Lower leg skin (tissue), 4 donors: ENCODE measurements around the gene HHIPL1. TPM values are rescaled to one million over a fixed set of nuclear protein-coding genes. Genes with fewer than 3 reads are reported as not detected.

ENCODE experiments used
- DNase-seq, 2 donors: peaks; one replicate each; pipeline ENCODE4 v3.0.0-alpha.2; 2019; ENCODE audit warnings: low spot score in 2 of 2
- H3K4me3 ChIP-seq: fragments of 200-600 bp; sonication (generic); 2 replicates; pipeline ENCODE4 v1.5.1; 2017; ENCODE audit warnings: mild to moderate bottlenecking, low read depth; ENCODE audit not compliant: poor library complexity, severe bottlenecking
- POLR2A ChIP-seq, 2 donors: fragments of 450-650 bp; IDR thresholded peaks; one replicate each; pipeline ENCODE4 v1.6.1; 2016 to 2017; ENCODE audit warnings: antibody characterized with exemption in 2 of 2, mild to moderate bottlenecking in 1 of 2, moderate library complexity in 1 of 2
- WGBS, 2 donors: methylation state at CpG; one replicate each; pipeline ENCODE4 v1.1.5; 2018; 5-methylcytosine and 5-hydroxymethylcytosine counted together
- intact Hi-C: fragments of 100-400 bp; cut with DNase I; formaldehyde crosslinking; loops from one replicate; pipeline ENCODE4 v1.15.0; 2023; ENCODE audit warnings: low total_unique reads
- total RNA-seq, 4 donors: library from RNA; depleted of rRNA; stranded (reverse); fragments of >200 nt; gene quantifications; one replicate each; pipeline ENCODE4 v1.1.0, GENCODE V29; 2016
- TF ChIP-seq, protein P1 (sequence below), 3 donors: fragments of 450-650 bp; IDR thresholded peaks; one replicate each; pipeline ENCODE4 v1.5.1; 2016; ENCODE audit warnings: antibody characterized with exemption in 3 of 3, mild to moderate bottlenecking in 3 of 3, moderate library complexity in 2 of 3

Gene HHIPL1
- total RNA-seq, 4 donors from 2014 or later, result 0.59 to 2.4 (median 0.92) TPM

DNA sequence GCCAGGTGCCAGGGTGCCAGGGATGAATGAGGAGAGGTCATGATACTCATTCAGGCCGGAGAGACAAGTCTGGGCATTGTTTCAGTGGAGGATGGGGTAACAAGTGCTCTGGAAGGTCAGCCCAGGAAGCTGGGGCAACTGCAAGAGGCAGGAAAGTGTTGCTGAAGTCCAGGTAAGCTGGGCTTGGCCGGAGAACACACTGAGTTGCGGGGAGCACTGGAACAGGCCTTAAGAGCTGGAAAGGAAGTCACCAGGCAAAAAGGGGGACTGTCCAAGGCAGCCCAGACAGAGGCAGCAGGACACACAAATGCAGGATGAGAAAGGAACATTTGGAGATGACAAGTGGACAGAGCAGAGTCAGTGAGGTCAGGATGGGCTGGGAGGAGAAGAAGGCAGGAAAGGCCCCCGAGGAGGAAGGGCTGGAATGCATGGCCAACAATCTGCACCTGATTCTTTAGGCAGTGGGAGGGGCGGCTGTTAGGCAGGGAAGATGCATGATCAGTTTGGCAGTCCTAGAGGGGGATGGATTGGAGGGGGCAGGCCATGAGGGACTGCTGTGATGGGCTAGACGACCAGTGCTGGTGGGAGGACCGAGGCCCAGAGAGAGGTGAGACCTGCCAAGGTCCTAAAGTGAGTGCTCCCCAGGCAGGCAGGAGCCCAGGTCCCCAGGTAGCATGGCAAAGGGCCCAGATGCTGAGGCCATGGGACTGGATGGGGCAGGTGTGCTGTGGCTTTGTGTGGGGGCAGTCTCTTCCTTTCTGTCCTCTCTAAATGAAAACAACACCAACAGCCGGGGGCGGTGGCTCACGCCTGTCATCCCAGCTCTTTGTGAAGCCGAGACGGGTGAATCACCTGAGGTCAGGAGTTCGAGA, 17.2 kb upstream of the HHIPL1 start:
- no peak for DNase-seq
- no peak overlapping the region for H3K4me3 ChIP-seq
- intact Hi-C loops, result loop anchor here (2.0 kb wide), 1 partner anchor 107 kb away; no protein-coding TSS in a partner anchor
- 79 to 86% methylated on average over 13 of the region's 13 CpGs for WGBS, 2 donors
- TF ChIP-seq POLR2A (IDR thresholded peaks at IDR 0.05), result no peak
- TF ChIP-seq, protein P1, sequence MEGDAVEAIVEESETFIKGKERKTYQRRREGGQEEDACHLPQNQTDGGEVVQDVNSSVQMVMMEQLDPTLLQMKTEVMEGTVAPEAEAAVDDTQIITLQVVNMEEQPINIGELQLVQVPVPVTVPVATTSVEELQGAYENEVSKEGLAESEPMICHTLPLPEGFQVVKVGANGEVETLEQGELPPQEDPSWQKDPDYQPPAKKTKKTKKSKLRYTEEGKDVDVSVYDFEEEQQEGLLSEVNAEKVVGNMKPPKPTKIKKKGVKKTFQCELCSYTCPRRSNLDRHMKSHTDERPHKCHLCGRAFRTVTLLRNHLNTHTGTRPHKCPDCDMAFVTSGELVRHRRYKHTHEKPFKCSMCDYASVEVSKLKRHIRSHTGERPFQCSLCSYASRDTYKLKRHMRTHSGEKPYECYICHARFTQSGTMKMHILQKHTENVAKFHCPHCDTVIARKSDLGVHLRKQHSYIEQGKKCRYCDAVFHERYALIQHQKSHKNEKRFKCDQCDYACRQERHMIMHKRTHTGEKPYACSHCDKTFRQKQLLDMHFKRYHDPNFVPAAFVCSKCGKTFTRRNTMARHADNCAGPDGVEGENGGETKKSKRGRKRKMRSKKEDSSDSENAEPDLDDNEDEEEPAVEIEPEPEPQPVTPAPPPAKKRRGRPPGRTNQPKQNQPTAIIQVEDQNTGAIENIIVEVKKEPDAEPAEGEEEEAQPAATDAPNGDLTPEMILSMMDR (IDR thresholded peaks at IDR 0.05), result no peak

DNA sequence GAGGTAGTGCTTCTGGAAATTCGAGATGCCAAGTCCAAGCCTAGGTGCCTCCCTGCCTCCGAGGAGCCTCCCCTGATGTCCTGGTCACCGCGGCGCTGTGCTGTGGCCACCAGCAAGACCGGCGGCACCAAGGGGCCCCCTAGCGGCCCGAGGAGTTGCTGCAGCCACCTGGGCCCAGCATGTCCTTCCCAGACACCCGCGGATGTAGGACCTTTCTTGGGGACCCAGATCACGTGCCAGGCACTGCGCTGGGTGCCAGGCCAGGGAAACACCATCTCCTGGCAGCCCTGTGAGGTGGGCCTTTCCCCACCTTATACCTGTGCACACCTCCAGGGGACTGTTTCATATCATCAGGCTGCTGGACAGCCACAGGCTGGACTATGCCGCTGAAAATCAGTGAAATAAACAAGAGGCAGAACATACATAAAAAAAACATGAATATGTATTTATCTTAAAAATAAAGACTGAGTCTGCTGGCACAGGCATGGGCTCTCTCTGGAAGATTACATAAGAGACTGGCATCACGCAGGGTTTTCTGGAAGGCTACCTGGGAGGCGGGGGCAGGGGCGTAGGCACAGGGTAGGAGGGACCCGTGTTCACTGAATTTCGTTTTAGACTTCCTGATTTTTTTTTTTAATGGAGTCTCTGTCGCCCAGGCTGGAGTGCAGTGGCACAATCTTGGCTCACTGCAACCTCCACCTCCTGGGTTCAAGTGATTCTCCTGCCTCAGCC, 15.9 kb upstream of the HHIPL1 start:
- TF ChIP-seq POLR2A (IDR thresholded peaks at IDR 0.05), result no peak
- TF ChIP-seq, protein P1 (IDR thresholded peaks at IDR 0.05), result peak in 1 of 3 donors; percentile 75
- DNase-seq, result peak; percentile 59 to 94
- intact Hi-C loops, result loop anchor here (2.0 kb wide), 1 partner anchor 108 kb away; no protein-coding TSS in a partner anchor
- H3K4me3 ChIP-seq, result no peak overlapping the region
- WGBS, 2 donors, result 17 to 22% methylated on average over 16 to 20 of the region's 20 CpGs

DNA sequence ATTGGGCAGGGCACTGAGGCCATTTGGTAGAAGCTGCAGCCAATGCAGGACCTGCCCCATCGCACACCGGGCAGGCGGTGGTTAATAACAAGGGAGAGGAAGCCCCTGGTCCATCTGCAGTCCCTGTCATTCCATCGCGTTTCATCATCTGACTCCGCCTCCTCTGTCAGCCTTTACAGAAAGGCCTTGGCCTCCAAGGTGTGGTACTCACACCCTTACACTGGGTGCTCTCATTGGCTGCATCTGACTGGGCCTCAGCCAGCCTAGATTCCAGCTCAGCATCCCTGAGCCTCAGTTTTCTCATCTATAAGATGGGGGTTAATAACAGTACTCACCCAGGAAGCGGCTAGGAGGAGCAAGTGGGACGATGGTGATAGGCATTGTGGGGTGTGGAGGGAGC, 14.7 kb upstream of the HHIPL1 start:
- intact Hi-C loops, result no loop called here
- TF ChIP-seq, protein P1 (IDR thresholded peaks at IDR 0.05), result no peak
- no peak for TF ChIP-seq POLR2A (IDR thresholded peaks at IDR 0.05)
- H3K4me3 ChIP-seq, result no peak overlapping the region
- DNase-seq, result no peak
- WGBS, 2 donors, result 72 to 73% methylated on average over 8 of the region's 8 CpGs

DNA sequence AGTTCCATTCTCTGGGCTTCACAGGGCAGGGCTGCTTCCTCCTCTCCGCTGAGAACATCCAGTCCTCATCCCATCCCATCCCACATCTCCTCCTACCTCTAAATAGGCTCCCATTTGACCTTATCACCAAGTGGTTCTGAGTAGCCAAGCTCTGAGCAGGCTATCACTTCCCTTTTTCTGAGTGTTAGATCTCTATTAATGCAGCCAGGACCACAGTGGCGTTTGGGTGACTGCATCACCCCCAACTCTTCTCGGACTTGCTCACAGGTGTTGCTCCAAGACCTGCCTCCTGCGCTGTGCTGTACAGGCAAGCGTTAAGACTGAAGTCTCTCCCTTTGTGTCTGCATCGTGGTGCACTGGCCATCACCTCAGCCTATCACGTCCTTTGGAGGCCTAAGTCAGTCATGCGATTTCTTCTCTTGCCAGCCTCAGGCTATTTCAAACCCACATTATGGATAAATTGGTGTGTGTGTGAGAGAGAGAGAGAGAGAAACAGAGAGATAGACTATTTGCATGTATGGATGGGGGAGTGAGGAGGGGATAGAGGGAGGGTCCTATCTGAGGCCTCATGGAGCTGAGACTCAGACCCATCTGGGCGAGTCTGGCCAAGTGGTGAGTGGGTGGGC, 12.4 kb upstream of the HHIPL1 start:
- no peak overlapping the region for H3K4me3 ChIP-seq
- 85 to 88% methylated on average over 9 of the region's 9 CpGs for WGBS, 2 donors
- TF ChIP-seq, protein P1 (IDR thresholded peaks at IDR 0.05), result no peak
- no peak for TF ChIP-seq POLR2A (IDR thresholded peaks at IDR 0.05)
- intact Hi-C loops, result no loop called here
- no peak for DNase-seq

DNA sequence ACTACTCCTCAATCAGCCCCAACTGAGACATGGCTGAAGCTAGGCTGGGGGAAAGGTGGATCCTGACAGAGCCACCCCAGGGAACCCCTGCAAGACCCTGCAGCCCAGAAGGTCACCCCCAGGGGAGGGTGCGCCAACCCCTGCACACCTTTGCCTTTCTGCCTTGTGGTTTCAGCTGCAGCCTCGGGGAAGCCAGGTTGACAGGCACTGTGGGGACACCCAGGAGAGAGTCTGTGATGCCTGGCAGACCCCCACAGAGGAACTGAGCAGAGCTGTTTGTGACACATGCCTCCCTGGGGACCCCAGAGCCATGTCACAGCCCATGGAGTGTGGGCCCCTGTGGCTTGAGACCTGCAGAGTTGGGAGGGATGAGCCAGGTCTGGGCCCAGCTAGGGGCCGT, 11.8 kb upstream of the HHIPL1 start:
- no peak overlapping the region for H3K4me3 ChIP-seq
- intact Hi-C loops, result no loop called here
- WGBS, 2 donors, result 98 to 100% methylated on average over 3 of the region's 3 CpGs
- TF ChIP-seq POLR2A (IDR thresholded peaks at IDR 0.05), result no peak
- TF ChIP-seq, protein P1 (IDR thresholded peaks at IDR 0.05), result no peak
- no peak for DNase-seq
